Activated B cell treated with CpG ODN at 0.5 μM for 24 hours (primary cell): Measurements from ENCODE around the gene CELA1. TPM values are rescaled to one million over a fixed set of nuclear protein-coding genes. Genes with fewer than 3 reads are reported as not detected.

ENCODE experiments used
- ATAC-seq: fragments of 200-7000 bp; cut with Tn5 transposase; one replicate; pipeline ENCODE4 v1.10.0; 2021; ENCODE audit warnings: low read depth, mild to moderate bottlenecking, moderate library complexity
- CTCF ChIA-PET: fragments of 350-600 bp; sonication (Branson Sonifier 250); formaldehyde crosslinking; loops from one replicate; lab custom pipeline; 2021; ENCODE audit warnings: antibody characterized with exemption; lab: Charles Lee
- POLR2A ChIA-PET: fragments of 350-600 bp; sonication (Branson Sonifier 250); formaldehyde crosslinking; loops from one replicate; lab custom pipeline; 2021; ENCODE audit warnings: antibody characterized with exemption; lab: Charles Lee
- DNase-seq: peaks from one replicate; pipeline ENCODE4 v3.0.0; 2022
- H3K27ac Mint-ChIP-seq: one replicate; pipeline ENCODE4 v1.8.0; 2020; ENCODE audit warnings: mixed read lengths
- H3K27me3 Mint-ChIP-seq: one replicate; pipeline ENCODE4 v1.8.0; 2021; ENCODE audit warnings: mixed read lengths
- H3K36me3 Mint-ChIP-seq: one replicate; pipeline ENCODE4 v1.8.0; 2021; ENCODE audit warnings: low read depth, mixed read lengths
- H3K4me1 Mint-ChIP-seq: one replicate; pipeline ENCODE4 v1.8.0; 2021; ENCODE audit warnings: mixed read lengths
- H3K4me3 Mint-ChIP-seq: one replicate; pipeline ENCODE4 v1.8.0; 2020; ENCODE audit warnings: mild to moderate bottlenecking, mixed read lengths
- H3K9me3 Mint-ChIP-seq: one replicate; pipeline ENCODE4 v1.8.0; 2020; ENCODE audit warnings: mixed read lengths
- CTCF ChIP-seq: fragments of 200-600 bp; IDR thresholded peaks from one replicate; pipeline ENCODE4 v1.8.0; 2022; ENCODE audit warnings: antibody characterized with exemption, mild to moderate bottlenecking
- intact Hi-C: fragments of 100-400 bp; cut with micrococcal nuclease; formaldehyde crosslinking; loops from one replicate; pipeline ENCODE4 v1.15.1; 2024
- total RNA-seq: library from RNA; stranded (reverse); gene quantifications from 2 replicates; pipeline ENCODE4 v1.2.3, GENCODE V29; 2022

The CELA1 gene
- total RNA-seq, 1 donor from 2014 or later, result not detected

GRCh38 chr12:51362747-51363342 lies 16.4 kb upstream of the CELA1 start:
- Mint-ChIP-seq H3K4me3 (no peak overlapping the region), H3K4me1 (peaks cover 39% of the 10 kb centered on the region), H3K9me3 (no peaks in the 10 kb centered on the region), H3K36me3 (peaks cover 37% of the 10 kb centered on the region), H3K27me3 (no peaks in the 10 kb centered on the region), H3K27ac (no peak overlapping the region)
- ChIA-PET CTCF (interaction anchor here (1.0 to 1.3 kb wide), 2 partner anchors 12 to 21 kb away, joined by 3 to 4 read pairs; no protein-coding TSS in a partner anchor), POLR2A (no interaction called here)
- TF ChIP-seq CTCF, result no peak
- DNase-seq, result no peak
- ATAC-seq, result no peak
- intact Hi-C loops, result loop anchor here (10.0 kb wide), 1 partner anchor 438 kb away; a partner anchor contains a TSS

DNA sequence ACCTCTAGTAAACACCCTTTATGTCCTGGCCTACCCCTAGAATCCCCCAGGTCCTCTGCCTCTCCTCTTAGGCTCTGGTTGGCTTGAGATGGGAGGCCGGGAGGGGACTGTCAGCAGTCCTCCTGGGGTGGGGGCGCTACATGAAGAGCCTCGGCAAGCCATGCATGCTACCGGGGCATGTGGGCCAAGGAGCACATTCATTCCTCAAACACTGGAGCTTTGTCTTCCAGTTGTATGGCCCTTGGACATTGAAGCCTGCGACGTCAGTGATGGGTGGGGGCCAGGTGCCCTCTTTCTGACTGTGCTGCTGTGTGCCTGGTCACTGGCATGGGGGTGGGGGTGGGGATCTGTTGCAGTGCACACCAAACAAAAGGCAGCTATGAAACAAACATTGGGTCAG lies 15.8 kb upstream of the CELA1 start:
- POLR2A ChIA-PET, result interaction anchor here (0.8 to 1.0 kb wide), 2 partner anchors 42 to 124 kb away, joined by 3 to 4 read pairs; partner anchors contain the start of gene DAZAP2
- ATAC-seq, result no peak
- Mint-ChIP-seq H3K27ac (no peak overlapping the region), H3K36me3 (peaks cover 36% of the 10 kb centered on the region), H3K4me1 (peaks cover 39% of the 10 kb centered on the region), H3K27me3 (no peaks in the 10 kb centered on the region), H3K4me3 (no peak overlapping the region), H3K9me3 (no peaks in the 10 kb centered on the region)
- DNase-seq, result no peak
- CTCF ChIA-PET, result interaction anchor here (1.0 to 1.5 kb wide), 3 partner anchors 12 to 375 kb away, joined by 3 to 4 read pairs (median 4); no protein-coding TSS in a partner anchor
- TF ChIP-seq CTCF, result no peak
- intact Hi-C loops, result loop anchor here (10.0 kb wide), 1 partner anchor 438 kb away; a partner anchor contains a TSS

- Mint-ChIP-seq H3K4me1 (peaks cover 45% of the 10 kb centered on the region), H3K4me3 (no peak overlapping the region), H3K27ac (no peak overlapping the region), H3K36me3 (peaks cover 34% of the 10 kb centered on the region), H3K9me3 (no peaks in the 10 kb centered on the region), H3K27me3 (no peaks in the 10 kb centered on the region)
- no peak for DNase-seq
- TF ChIP-seq CTCF, result no peak
- ATAC-seq, result no peak
- POLR2A ChIA-PET, result interaction anchor here (0.6 to 1.0 kb wide), 3 partner anchors 41 to 123 kb away, joined by 3 to 4 read pairs (median 3); partner anchors contain the start of gene DAZAP2
- CTCF ChIA-PET, result interaction anchor here (1.3 to 1.5 kb wide), 2 partner anchors 374 to 376 kb away, joined by 3 to 4 read pairs; no protein-coding TSS in a partner anchor
- intact Hi-C loops, result loop anchor here (10.0 kb wide), 1 partner anchor 437 kb away; a partner anchor contains a TSS
Measured at GRCh38 chr12:51361161-51362016, 14.9 kb upstream of the CELA1 start.

GRCh38 chr12:51360315-51360714 lies 13.8 kb upstream of the CELA1 start:
- ATAC-seq, result no peak
- peaks cover 38% of the 10 kb centered on the region for H3K4me1 Mint-ChIP-seq
- ChIA-PET CTCF (interaction anchor here (1.3 kb wide), 1 partner anchor 375 kb away, joined by 3 read pairs; no protein-coding TSS in a partner anchor), POLR2A (interaction anchor here (0.6 to 1.6 kb wide), 2 partner anchors 35 to 1234 kb away, joined by 3 read pairs; no protein-coding TSS in a partner anchor)
- DNase-seq, result no peak
- intact Hi-C loops, result loop anchor here (10.0 kb wide), 1 partner anchor 436 kb away; a partner anchor contains a TSS
- no peaks in the 10 kb centered on the region for H3K9me3 Mint-ChIP-seq
- no peak overlapping the region for H3K4me3 Mint-ChIP-seq
- no peak for TF ChIP-seq CTCF
- no peak overlapping the region for H3K27ac Mint-ChIP-seq
- peaks cover 33% of the 10 kb centered on the region for H3K36me3 Mint-ChIP-seq
- H3K27me3 Mint-ChIP-seq, result no peaks in the 10 kb centered on the region
